ENCODE data around the gene CCDC40.

CCDC40 gene

GRCh38 chr17:80105762-80106161 is 69.3 kb downstream of the CCDC40 start:
- no peak for DNase-seq

GRCh38 chr17:80106176-80106575 is 69.7 kb downstream of the CCDC40 start:
- DNase-seq, result no peak

- DNase-seq, result no peak
Observed at GRCh38 chr17:80106751-80107150, 70.3 kb downstream of the CCDC40 start.

DNA sequence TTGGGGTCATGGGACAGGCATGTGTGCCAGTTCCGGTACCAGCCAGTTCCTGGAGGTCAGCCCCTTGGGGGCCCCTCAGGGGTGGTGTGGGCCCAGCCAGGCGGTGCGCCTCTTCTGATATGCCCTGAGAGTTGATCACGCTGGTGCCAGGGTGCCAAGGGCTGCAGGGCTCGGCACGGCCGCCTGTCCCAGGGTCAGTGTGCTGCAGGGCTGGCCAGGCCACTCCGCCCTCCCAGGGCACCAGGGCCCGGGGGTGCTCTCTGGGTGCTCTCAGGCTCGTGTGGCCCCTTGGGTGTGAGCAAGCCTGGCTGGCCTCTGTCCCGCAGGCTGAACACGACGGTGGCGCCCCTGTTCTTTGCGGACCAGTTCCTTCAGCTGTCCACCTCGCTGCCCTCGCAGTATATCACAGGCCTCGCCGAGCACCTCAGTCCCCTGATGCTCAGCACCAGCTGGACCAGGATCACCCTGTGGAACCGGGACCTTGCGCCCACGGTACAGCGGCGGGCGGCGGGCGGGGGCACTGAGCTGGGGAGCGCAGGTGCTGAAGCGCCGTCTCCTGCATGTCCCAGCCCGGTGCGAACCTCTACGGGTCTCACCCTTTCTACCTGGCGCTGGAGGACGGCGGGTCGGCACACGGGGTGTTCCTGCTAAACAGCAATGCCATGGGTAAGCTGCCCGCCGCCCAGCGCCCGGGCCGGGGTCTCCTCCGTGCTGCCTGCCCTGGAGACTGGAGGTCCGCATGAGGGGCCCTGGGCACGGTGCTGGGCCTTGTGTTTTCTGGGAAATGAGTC is 71.0 kb downstream of the CCDC40 start:
- DNase-seq, result no peak

- DNase-seq, result no peak
Observed at GRCh38 chr17:80108036-80108971, 71.9 kb downstream of the CCDC40 start.

GRCh38 chr17:80109066-80109660 is 72.7 kb downstream of the CCDC40 start:
- no peak for DNase-seq

- no peak for DNase-seq
Observed at GRCh38 chr17:80109713-80110446, 73.4 kb downstream of the CCDC40 start.

GRCh38 chr17:80110447-80110812 is 74.0 kb downstream of the CCDC40 start:
- DNase-seq, result no peak

GRCh38 chr17:80110927-80111701 is 74.7 kb downstream of the CCDC40 start:
- no peak for DNase-seq

- DNase-seq, result no peak
Observed at GRCh38 chr17:80111702-80112470, 75.4 kb downstream of the CCDC40 start.

- no peak for DNase-seq
Observed at GRCh38 chr17:80112471-80113032, 76.1 kb downstream of the CCDC40 start.

GRCh38 chr17:80113033-80113484 is 76.6 kb downstream of the CCDC40 start:
- no peak for DNase-seq

DNA sequence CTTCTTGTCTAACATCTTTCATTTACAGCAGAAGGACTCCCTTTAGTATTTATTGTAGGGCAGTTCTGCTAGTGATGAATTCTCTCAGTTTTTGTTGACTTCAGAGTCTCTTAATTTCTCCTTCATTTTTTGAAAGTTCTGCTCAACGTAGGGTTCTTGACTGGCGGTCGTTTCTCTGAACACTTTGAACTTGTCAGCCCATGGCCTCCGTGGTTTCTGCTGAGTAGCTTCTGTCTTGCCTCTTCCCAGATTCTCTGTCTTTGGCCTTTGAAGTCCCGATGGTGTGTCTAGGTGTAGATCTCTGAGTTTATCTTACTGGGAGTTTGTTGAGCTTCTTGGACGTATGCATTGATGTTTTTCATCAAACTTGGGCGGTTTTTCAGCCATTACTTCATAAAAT is 78.3 kb downstream of the CCDC40 start:
- DNase-seq, result no peak

DNA sequence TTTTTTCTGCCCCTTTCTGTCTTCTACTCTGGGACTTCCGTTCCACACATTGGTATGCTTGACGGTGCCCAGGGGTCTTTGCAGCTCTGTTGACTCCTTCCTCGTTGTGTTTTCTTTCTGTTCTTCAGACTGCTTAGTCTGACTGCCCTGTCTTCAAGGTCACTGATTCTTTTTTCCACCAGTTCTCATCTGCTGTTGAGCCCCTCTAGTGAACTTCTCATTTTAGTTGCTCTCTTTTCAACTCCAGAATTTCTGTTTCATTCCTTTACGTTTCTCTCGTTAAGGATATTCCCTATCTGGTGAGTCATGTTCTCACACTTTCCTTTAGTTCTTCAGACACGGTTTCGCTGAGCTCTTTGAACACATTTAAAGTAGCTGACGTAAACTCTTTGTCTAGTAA is 78.7 kb downstream of the CCDC40 start:
- DNase-seq, result no peak

DNA sequence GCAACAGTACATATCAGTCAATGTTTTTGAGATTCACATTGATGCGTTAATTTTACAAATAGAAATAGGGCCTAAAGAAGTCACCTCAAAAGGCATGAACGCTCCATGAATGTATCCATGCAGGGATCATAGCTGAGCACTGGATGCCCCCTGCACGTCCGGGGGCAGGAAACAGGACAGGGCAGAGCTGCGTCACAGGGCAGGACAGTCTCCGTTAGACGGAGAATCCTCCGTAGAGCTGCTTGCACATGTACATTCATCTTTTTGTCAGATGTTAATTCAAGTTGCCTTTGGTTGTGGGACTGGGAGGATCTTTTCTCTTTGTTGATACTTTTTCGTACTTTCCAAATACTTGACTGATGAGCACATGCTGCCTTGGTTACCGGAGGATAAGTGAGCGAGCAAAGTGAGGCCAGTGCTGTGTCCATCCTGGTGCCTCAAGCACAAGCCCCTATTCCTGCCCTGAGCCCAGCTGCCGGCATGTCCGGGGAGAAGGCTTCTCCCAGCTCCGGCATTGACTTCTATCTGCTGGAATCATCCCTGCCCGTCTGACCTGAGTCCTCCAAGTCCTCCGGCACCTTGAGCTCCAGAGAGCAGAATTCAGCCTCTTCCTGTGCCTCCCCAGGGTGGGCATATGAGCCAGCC is 80.0 kb downstream of the CCDC40 start:
- DNase-seq, result no peak

GRCh38 chr17:80116921-80117380 is 80.5 kb downstream of the CCDC40 start:
- DNase-seq, result no peak

DNA sequence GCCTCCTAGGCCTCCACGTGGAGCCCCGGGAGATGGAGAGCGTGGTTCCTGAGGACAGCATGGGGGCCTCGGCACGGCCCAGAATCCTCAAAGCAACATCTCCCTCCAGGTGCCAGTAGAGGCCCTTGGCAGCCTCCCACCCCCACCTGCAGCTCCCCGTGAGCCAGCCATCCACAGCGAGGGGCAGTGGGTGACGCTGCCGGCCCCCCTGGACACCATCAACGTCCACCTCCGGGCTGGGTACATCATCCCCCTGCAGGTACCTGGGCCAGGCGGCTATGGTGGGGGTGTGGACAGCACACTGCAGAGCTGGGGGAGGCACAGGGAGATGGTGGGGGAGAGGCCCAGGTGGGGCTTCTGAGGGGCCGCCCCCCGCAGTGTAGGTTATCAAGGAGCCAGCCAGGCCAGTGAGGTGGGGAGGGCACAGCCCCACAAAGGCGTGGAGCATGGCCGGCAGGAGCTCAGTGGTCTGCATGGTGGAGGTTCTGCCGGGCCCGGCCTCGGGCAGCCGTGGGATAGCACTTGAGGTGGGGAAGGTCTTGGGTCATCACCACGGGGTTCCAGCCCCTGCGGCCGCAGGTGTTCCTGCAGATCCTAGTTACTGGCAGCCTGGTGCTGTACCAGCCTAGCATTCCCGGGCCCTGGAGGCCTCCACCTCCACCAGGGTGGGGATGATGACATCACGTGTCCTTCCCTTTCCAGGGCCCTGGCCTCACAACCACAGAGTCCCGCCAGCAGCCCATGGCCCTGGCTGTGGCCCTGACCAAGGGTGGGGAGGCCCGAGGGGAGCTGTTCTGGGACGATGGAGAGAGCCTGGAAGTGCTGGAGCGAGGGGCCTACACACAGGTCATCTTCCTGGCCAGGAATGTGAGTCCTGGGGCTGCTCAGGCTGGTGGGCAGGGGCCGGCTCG is 81.3 kb downstream of the CCDC40 start:
- no peak for DNase-seq

DNA sequence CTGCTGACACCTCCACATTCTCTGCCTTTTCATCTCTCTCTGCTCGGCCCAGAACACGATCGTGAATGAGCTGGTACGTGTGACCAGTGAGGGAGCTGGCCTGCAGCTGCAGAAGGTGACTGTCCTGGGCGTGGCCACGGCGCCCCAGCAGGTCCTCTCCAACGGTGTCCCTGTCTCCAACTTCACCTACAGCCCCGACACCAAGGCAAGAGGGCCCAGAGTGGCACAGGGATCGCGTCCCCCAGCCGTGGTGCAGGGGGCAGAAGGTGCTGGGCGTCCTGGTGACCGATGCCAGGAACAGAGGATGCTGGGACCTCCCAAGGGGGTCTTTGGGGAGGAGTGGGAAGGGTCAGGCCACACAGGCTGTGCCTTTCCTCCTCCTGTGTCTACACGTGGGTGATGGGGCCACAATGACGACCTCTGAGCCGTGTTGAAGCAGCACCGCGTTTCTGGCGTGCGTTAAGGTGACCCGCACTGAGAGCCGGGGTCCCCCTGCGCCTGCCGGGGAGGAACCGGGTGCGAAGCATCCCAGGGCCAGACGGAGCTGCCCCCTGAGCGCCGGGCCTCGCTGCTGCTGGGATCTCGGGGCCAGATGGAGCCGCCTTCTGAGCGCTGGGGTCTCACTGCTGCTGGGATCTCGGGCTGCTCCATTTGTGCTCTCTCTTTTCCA is 82.3 kb downstream of the CCDC40 start:
- DNase-seq, result no peak
